Mammary microvascular endothelial cell (primary cell): ENCODE data around the gene DCTN1. TPM values are rescaled to one million over a fixed set of nuclear protein-coding genes. Genes with fewer than 3 reads are reported as not detected.

ENCODE experiments used
- total RNA-seq: library from RNA; depleted of rRNA; stranded (reverse); fragments of >200 nt; gene quantifications from 2 replicates; pipeline ENCODE4 v1.2.3, GENCODE V29; 2015

Gene DCTN1
- 125 and 128 TPM in 2 replicates for total RNA-seq

GRCh38 chr2:74379851-74380789 is at the start of gene DCTN1:
DCTN1 (minus strand) TSS chr2:74380311; CDS start chr2:74380037, 274 bp downstream.

GRCh38 chr2:74421221-74421870 is 41.2 kb upstream of the DCTN1 start, which contains the start of the genes C2orf81 and WDR54:
C2orf81 (minus strand) TSS chr2:74421619; CDS start chr2:74421560, 59 bp downstream.
WDR54 (plus strand) TSS chr2:74421730; CDS start chr2:74422154, 424 bp downstream.

GRCh38 chr2:74343316-74343715 is 36.8 kb downstream of the DCTN1 start, which contains the start of gene SLC4A5:
SLC4A5 (minus strand) TSS chr2:74343416; CDS start chr2:74315023, 28,393 bp downstream.

Other genes starting within 250 kb of the DCTN1 start
- 130 and 138 TPM in 2 replicates for gene BOLA3, start 232.4 kb downstream of the DCTN1 start, total RNA-seq
- 110 and 112 TPM in 2 replicates for gene MOB1A, start 201.4 kb downstream of the DCTN1 start, total RNA-seq
- gene MTHFD2, start 181.7 kb downstream of the DCTN1 start, total RNA-seq = 57.7 and 61.6 TPM in 2 replicates
- gene SLC4A5, start 36.9 kb downstream of the DCTN1 start, total RNA-seq = 0.05 and 0.07 TPM in 2 replicates
- 0.59 and 0.67 TPM in 2 replicates for gene C2orf81, start 41.3 kb upstream of the DCTN1 start, total RNA-seq
- 27.2 and 30.3 TPM in 2 replicates for gene WDR54, start 41.4 kb upstream of the DCTN1 start, total RNA-seq
- gene RTKN, start 61.6 kb upstream of the DCTN1 start, total RNA-seq = 3.2 and 5.6 TPM in 2 replicates
- gene INO80B, start 74.8 kb upstream of the DCTN1 start, total RNA-seq = 16.2 and 17.2 TPM in 2 replicates
- 36.2 and 43.0 TPM in 2 replicates for gene WBP1, start 78.1 kb upstream of the DCTN1 start, total RNA-seq
- gene MOGS, start 85.1 kb upstream of the DCTN1 start, total RNA-seq = 67.8 and 75.5 TPM in 2 replicates
- 23.0 and 63.2 TPM in 2 replicates for gene MRPL53, start 92.4 kb upstream of the DCTN1 start, total RNA-seq
- gene CCDC142, start 102.7 kb upstream of the DCTN1 start, total RNA-seq = 9.8 and 9.9 TPM in 2 replicates
- gene TTC31, start 102.8 kb upstream of the DCTN1 start, total RNA-seq = 15.8 and 22.0 TPM in 2 replicates
- 2.5 and 4.3 TPM in 2 replicates for gene LBX2, start 119.3 kb upstream of the DCTN1 start, total RNA-seq
- gene PCGF1, start 127.4 kb upstream of the DCTN1 start, total RNA-seq = 5.1 and 6.2 TPM in 2 replicates
- not detected in 2 replicates for gene TLX2, start 134.1 kb upstream of the DCTN1 start, total RNA-seq
- not detected in 2 replicates for gene DQX1, start 145.9 kb upstream of the DCTN1 start, total RNA-seq
- gene AUP1, start 149.4 kb upstream of the DCTN1 start, total RNA-seq = 111 and 134 TPM in 2 replicates
- 23.4 and 28.8 TPM in 2 replicates for gene HTRA2, start 149.6 kb upstream of the DCTN1 start, total RNA-seq
- 0.27 and 0.94 TPM in 2 replicates for gene LOXL3, start 173.6 kb upstream of the DCTN1 start, total RNA-seq
- 19.9 and 23.2 TPM in 2 replicates for gene DOK1, start 174.4 kb upstream of the DCTN1 start, total RNA-seq